Nephron (organoid): ENCODE measurements around the gene PITPNC1.

ENCODE experiments used
- H3K27ac Mint-ChIP-seq, 3 experiments: 2 replicates each; pipeline ENCODE4 v1.8.0; 2020; ENCODE audit warnings: mixed read lengths in 3 of 3, mild to moderate bottlenecking in 2 of 3, moderate library complexity in 1 of 3
- H3K27me3 Mint-ChIP-seq: 2 replicates; pipeline ENCODE4 v1.8.0; 2021; ENCODE audit warnings: low read depth, mild to moderate bottlenecking, moderate library complexity, mixed read lengths
- H3K36me3 Mint-ChIP-seq: 2 replicates; pipeline ENCODE4 v1.8.0; 2020; ENCODE audit warnings: low read depth, mixed read lengths
- H3K4me1 Mint-ChIP-seq: 2 replicates; pipeline ENCODE4 v1.8.0; 2020; ENCODE audit warnings: mixed read lengths
- H3K4me3 Mint-ChIP-seq, 3 experiments: 2 replicates each; pipeline ENCODE4 v1.8.0; 2020; ENCODE audit warnings: mild to moderate bottlenecking in 3 of 3, mixed read lengths in 3 of 3, moderate library complexity in 2 of 3
- H3K9me3 Mint-ChIP-seq: 2 replicates; pipeline ENCODE4 v1.8.0; 2020; ENCODE audit warnings: mixed read lengths
- TF ChIP-seq, protein P1 (sequence below), 3 experiments: fragments of 200-600 bp; sonication (generic); IDR thresholded peaks; one replicate each; pipeline ENCODE4 v1.5.0; 2021; ENCODE audit warnings: antibody characterized with exemption in 3 of 3; ENCODE audit not compliant: unreplicated experiment in 3 of 3

Gene PITPNC1

DNA sequence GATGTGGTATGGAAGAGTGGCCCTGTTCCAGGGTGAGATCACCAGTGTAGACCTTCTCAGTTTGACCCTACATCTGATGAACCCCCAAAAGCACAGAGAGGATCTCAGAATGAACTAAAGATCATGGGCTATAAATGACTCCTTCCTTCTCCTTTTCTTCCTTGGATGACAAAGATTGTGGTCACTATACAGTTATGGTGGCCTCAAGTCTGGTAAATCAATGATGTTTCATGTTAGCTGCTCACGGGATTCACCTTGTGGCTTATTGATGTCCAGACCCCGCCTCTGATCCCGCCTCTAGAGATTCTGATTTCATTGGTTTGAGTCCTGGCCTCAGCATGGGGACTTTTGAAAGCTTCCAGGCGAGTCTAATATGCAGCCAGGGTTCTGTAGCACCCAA is 112.2 kb downstream of the PITPNC1 start:
- peaks cover 58% of the 10 kb centered on the region for H3K4me1 Mint-ChIP-seq
- H3K27me3 Mint-ChIP-seq: peaks cover 11% of the 10 kb centered on the region
- no peaks in the 10 kb centered on the region for H3K36me3 Mint-ChIP-seq
- no peak overlapping the region for H3K4me3 Mint-ChIP-seq
- no peaks in the 10 kb centered on the region for H3K9me3 Mint-ChIP-seq
- TF ChIP-seq, protein P1, sequence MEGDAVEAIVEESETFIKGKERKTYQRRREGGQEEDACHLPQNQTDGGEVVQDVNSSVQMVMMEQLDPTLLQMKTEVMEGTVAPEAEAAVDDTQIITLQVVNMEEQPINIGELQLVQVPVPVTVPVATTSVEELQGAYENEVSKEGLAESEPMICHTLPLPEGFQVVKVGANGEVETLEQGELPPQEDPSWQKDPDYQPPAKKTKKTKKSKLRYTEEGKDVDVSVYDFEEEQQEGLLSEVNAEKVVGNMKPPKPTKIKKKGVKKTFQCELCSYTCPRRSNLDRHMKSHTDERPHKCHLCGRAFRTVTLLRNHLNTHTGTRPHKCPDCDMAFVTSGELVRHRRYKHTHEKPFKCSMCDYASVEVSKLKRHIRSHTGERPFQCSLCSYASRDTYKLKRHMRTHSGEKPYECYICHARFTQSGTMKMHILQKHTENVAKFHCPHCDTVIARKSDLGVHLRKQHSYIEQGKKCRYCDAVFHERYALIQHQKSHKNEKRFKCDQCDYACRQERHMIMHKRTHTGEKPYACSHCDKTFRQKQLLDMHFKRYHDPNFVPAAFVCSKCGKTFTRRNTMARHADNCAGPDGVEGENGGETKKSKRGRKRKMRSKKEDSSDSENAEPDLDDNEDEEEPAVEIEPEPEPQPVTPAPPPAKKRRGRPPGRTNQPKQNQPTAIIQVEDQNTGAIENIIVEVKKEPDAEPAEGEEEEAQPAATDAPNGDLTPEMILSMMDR (IDR thresholded peaks at IDR 0.05; ENCODE audit: unreplicated experiment in 3 of 3): no peak
- H3K27ac Mint-ChIP-seq: peak overlapping the region in 2 of 3 experiments; percentile 23 to 35

DNA sequence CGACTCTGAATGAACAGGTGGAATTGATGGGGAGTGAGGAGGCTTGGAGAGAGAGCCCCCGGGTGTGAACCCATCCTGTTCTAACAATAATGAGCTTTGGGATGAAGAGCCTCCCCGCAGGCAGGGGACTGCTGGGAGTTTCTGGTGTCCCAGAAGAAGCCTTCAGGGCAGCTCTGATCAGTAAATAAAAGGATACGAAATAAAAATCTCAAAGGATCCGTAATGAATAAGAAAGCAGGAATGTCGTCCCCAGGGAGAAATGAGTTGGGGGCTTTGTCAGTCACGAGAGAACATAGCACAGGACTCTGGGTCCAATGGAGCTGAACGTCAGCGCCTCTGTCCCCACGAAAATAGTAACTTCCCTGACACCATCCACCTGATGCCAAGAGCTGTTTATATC is 113.4 kb downstream of the PITPNC1 start:
- no peaks in the 10 kb centered on the region for H3K36me3 Mint-ChIP-seq
- TF ChIP-seq, protein P1 (IDR thresholded peaks at IDR 0.05; ENCODE audit: unreplicated experiment in 3 of 3): no peak
- H3K9me3 Mint-ChIP-seq: no peaks in the 10 kb centered on the region
- H3K4me1 Mint-ChIP-seq: peaks cover 56% of the 10 kb centered on the region
- peaks cover 15% of the 10 kb centered on the region for H3K27me3 Mint-ChIP-seq
- peak overlapping the region in 1 of 3 experiments; percentile 47 for H3K4me3 Mint-ChIP-seq
- peak overlapping the region; percentile 14 to 54 (median 49) for H3K27ac Mint-ChIP-seq

DNA sequence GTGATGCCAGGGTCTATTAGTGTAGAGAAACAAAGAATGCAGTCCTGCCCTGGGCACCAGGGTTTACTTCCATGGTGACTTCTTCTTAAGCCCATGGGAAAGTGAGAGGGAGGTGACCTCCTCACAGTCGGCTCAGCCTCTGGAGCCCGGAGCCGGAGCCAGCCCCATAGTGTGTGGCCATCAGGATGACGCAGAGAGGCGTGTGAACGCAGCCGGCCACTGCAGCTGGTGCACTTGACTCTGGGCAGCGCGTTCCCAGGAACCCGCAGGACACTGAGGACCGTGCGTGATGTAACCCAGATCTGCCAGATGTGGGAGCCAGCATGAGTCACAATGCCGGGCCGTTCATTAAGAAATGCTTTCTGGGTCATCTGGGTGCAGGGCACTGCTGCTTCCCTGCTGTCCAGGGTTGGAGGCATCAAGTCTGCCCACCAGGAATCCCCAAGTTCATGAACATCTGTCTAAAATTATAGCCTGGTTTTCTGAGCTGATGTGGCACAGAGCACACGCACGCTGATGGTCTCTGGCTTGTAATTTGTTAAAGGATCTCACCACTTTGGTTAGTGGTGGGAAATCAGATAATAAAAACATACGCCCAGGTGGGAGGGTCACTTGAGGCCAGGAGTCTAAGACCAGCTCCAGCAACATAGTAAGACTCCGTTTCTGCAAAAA is 114.1 kb downstream of the PITPNC1 start:
- H3K27ac Mint-ChIP-seq: peak overlapping the region; percentile 14 to 54 (median 49)
- peak overlapping the region in 2 of 3 experiments; percentile 47 to 51 for H3K4me3 Mint-ChIP-seq
- H3K27me3 Mint-ChIP-seq: peaks cover 15% of the 10 kb centered on the region
- H3K4me1 Mint-ChIP-seq: peaks cover 52% of the 10 kb centered on the region
- no peaks in the 10 kb centered on the region for H3K36me3 Mint-ChIP-seq
- no peaks in the 10 kb centered on the region for H3K9me3 Mint-ChIP-seq
- TF ChIP-seq, protein P1 (IDR thresholded peaks at IDR 0.05; ENCODE audit: unreplicated experiment in 3 of 3): no peak

DNA sequence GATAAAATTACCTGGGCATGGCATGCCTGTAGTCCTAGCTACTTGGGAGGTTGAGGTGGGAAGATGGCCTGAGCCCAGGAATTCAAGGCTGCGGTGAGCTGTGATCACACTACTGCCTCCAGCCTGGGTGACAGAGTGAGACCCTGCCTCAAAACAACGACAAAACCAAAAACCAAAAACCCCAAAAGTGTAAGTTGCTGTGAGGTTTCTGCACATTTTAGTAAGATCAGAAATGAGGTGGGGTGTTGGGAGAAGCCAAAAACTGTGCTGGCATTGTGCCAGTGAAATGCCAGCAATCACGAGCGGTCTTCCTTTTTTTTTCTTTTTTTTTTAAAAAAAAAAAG is 114.6 kb downstream of the PITPNC1 start:
- Mint-ChIP-seq H3K27ac (no peak overlapping the region), H3K36me3 (no peaks in the 10 kb centered on the region), H3K9me3 (no peaks in the 10 kb centered on the region), H3K27me3 (peaks cover 15% of the 10 kb centered on the region), H3K4me3 (no peak overlapping the region), H3K4me1 (peaks cover 50% of the 10 kb centered on the region)
- TF ChIP-seq, protein P1 (IDR thresholded peaks at IDR 0.05; ENCODE audit: unreplicated experiment in 3 of 3): no peak

DNA sequence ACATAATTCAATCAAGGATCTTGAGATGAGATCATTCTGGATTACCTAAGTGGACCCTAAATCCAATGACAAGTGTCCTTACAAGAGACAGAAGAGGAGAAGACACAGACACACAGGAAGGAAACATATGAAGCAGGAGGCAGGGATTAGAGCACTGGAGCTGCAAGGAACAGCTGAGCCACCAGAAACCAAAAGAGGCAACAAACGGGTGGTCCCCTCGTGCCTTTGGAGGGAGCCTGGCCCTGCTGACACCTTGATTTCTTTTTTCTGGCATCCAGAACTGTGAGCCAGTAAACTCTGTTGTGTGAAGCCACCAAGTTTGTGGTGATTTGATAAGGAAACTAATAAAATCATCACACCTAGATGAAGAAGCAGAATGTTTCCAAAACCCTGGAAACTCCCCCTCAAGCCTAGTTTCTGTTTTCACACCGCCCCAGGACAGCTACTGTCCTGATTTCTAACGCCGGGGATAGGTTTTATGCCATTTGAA is 115.2 kb downstream of the PITPNC1 start:
- Mint-ChIP-seq H3K27ac (peak overlapping the region in 1 of 3 experiments; percentile 18), H3K36me3 (no peaks in the 10 kb centered on the region)
- TF ChIP-seq, protein P1 (IDR thresholded peaks at IDR 0.05; ENCODE audit: unreplicated experiment in 3 of 3): no peak

More for the DNA sequence above, 115.2 kb downstream of the PITPNC1 start:
- no peaks in the 10 kb centered on the region for H3K9me3 Mint-ChIP-seq
- H3K4me3 Mint-ChIP-seq: no peak overlapping the region
- peaks cover 50% of the 10 kb centered on the region for H3K4me1 Mint-ChIP-seq
- peaks cover 15% of the 10 kb centered on the region for H3K27me3 Mint-ChIP-seq
